Calu3 (cell line): ENCODE data around the gene PLCG2. TPM values are rescaled to one million over a fixed set of nuclear protein-coding genes. Genes with fewer than 3 reads are reported as not detected.

Experiments
- BruUV-seq: library from RNA; stranded (reverse); fragments of 400-500 nt; replicated peaks from 2 replicates; lab custom pipeline; 2021; lab: Mats Ljungman, UMichigan
- CTCF ChIA-PET: fragments of 300-600 bp; sonication (Branson Sonifier 250); formaldehyde crosslinking; loops from one replicate; lab custom pipeline; 2022; ENCODE audit warnings: antibody characterized with exemption; lab: Charles Lee
- DNase-seq: peaks from one replicate; pipeline ENCODE4 v3.0.0; 2022
- H3K27ac Mint-ChIP-seq: one replicate; pipeline ENCODE4 v1.8.0; 2022; ENCODE audit warnings: mixed read lengths; ENCODE audit not compliant: unreplicated experiment
- H3K27me3 Mint-ChIP-seq: one replicate; pipeline ENCODE4 v1.8.0; 2022; ENCODE audit warnings: mixed read lengths; ENCODE audit not compliant: unreplicated experiment
- H3K36me3 Mint-ChIP-seq: one replicate; pipeline ENCODE4 v1.8.0; 2022; ENCODE audit warnings: mild to moderate bottlenecking, moderate library complexity, mixed read lengths; ENCODE audit not compliant: insufficient read depth, unreplicated experiment
- H3K4me1 Mint-ChIP-seq: one replicate; pipeline ENCODE4 v1.8.0; 2022; ENCODE audit warnings: mild to moderate bottlenecking, low read depth, mixed read lengths; ENCODE audit not compliant: unreplicated experiment
- H3K4me3 Mint-ChIP-seq: one replicate; pipeline ENCODE4 v1.8.0; 2022; ENCODE audit warnings: mild to moderate bottlenecking, low read depth, moderate library complexity, mixed read lengths; ENCODE audit not compliant: unreplicated experiment
- H3K9me3 Mint-ChIP-seq: one replicate; pipeline ENCODE4 v1.8.0; 2022; ENCODE audit warnings: low read depth, mixed read lengths; ENCODE audit not compliant: unreplicated experiment
- CTCF ChIP-seq: fragments of 200-600 bp; IDR thresholded peaks from one replicate; pipeline ENCODE4 v1.8.0; 2022; ENCODE audit warnings: antibody characterized with exemption; ENCODE audit not compliant: unreplicated experiment
- intact Hi-C: fragments of 100-400 bp; cut with micrococcal nuclease; formaldehyde crosslinking; loops from one replicate; pipeline ENCODE4 v1.10.0; 2022; ENCODE audit not compliant: unreplicated experiment
- total RNA-seq: library from RNA; stranded (reverse); gene quantifications from 2 replicates; pipeline ENCODE4 v1.2.3, GENCODE V29; 2022

The PLCG2 gene
- total RNA-seq, 1 experiment from 2014 or later, result 3.4 TPM

- intact Hi-C loops, result no loop called here
- DNase-seq, result no peak
- peaks cover 8% of the 10 kb centered on the region for H3K36me3 Mint-ChIP-seq
- no peak overlapping the region for H3K27ac Mint-ChIP-seq
- no peak for TF ChIP-seq CTCF
- no peaks in the 10 kb centered on the region for H3K9me3 Mint-ChIP-seq
- no TSS peak for BruUV-seq
- H3K4me3 Mint-ChIP-seq, result no peak overlapping the region
- H3K4me1 Mint-ChIP-seq, result no peaks in the 10 kb centered on the region
- CTCF ChIA-PET, result interaction anchor here (0.7 to 1.4 kb wide), 3 partner anchors 10 to 136 kb away, joined by 3 to 8 read pairs (median 3); no protein-coding TSS in a partner anchor
- H3K27me3 Mint-ChIP-seq, result peaks cover 99% of the 10 kb centered on the region
Measured at GRCh38 chr16:81774348-81774747, 4.7 kb upstream of the PLCG2 start.

- intact Hi-C loops, result no loop called here
- Mint-ChIP-seq H3K4me3 (no peak overlapping the region), H3K4me1 (no peaks in the 10 kb centered on the region), H3K27ac (no peak overlapping the region), H3K36me3 (peaks cover 19% of the 10 kb centered on the region), H3K9me3 (no peaks in the 10 kb centered on the region), H3K27me3 (peaks cover 100% of the 10 kb centered on the region)
- no peak for DNase-seq
- CTCF ChIA-PET, result no interaction called here
- BruUV-seq, result no TSS peak
- TF ChIP-seq CTCF, result no peak
Measured at GRCh38 chr16:81775570-81775969, 3.5 kb upstream of the PLCG2 start.

GRCh38 chr16:81778231-81778630, 860 bp upstream of the PLCG2 start:
- BruUV-seq, result no TSS peak
- Mint-ChIP-seq H3K36me3 (peaks cover 19% of the 10 kb centered on the region), H3K27me3 (peaks cover 100% of the 10 kb centered on the region), H3K4me1 (no peaks in the 10 kb centered on the region), H3K4me3 (peak overlapping the region; percentile 72), H3K9me3 (no peaks in the 10 kb centered on the region), H3K27ac (no peak overlapping the region)
- intact Hi-C loops, result no loop called here
- TF ChIP-seq CTCF, result no peak
- CTCF ChIA-PET, result interaction anchor here (0.5 to 0.6 kb wide), 2 partner anchors 28 to 351 kb away, joined by 4 to 5 read pairs; no protein-coding TSS in a partner anchor
- no peak for DNase-seq

DNA sequence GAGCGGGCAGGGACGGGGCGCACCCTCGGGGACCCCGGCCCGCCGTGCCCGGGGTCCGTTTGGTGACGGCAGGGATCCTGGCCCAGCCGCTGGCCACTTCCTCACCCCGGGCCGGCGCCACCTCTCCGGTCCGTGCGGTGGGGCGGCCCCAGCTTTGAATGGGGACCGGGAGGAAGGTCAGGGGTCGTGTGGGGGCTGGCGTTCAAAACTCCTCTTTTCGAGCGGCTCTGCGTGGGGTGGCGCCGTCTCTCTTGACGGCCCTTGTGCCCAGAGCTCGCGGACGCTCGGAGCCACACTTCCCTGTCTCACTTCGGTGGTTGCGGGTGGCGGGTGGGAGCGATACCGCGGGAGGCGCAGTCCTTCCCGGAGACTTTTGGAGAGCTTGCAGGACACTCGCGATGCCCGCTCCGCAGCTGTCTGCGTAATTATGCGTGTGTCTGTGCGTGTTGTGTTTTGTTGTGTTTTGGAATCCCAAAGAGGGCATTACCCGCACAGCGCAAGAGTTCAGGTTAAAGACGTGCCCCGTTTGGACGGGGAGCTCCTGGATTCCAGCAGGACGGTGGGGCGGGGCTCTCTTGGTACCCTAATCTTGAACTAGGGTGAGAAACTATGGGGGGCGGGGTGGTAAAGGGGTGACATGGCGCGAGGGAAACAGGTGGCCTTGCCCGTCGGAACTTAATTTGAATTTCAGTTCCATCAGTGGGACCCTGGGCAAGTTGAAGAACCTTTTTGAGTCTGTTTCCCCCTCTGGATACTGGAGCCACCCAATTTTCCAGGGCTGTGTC, 637 bp downstream of the PLCG2 start:
- no TSS peak for BruUV-seq
- peaks cover 19% of the 10 kb centered on the region for H3K36me3 Mint-ChIP-seq
- peak overlapping the region; percentile 38 for H3K27ac Mint-ChIP-seq
- H3K27me3 Mint-ChIP-seq, result peaks cover 100% of the 10 kb centered on the region
- intact Hi-C loops, result no loop called here
- no peak for TF ChIP-seq CTCF
- peak; percentile 28 for DNase-seq
- peak overlapping the region; percentile 72 for H3K4me3 Mint-ChIP-seq
- peaks cover 9% of the 10 kb centered on the region for H3K4me1 Mint-ChIP-seq
- no peaks in the 10 kb centered on the region for H3K9me3 Mint-ChIP-seq
- CTCF ChIA-PET, result interaction anchor here (1.2 kb wide), 1 partner anchor 29 kb away, joined by 3 read pairs; no protein-coding TSS in a partner anchor
